ENCODE measurements around the gene BUB1.

BUB1 gene

DNA sequence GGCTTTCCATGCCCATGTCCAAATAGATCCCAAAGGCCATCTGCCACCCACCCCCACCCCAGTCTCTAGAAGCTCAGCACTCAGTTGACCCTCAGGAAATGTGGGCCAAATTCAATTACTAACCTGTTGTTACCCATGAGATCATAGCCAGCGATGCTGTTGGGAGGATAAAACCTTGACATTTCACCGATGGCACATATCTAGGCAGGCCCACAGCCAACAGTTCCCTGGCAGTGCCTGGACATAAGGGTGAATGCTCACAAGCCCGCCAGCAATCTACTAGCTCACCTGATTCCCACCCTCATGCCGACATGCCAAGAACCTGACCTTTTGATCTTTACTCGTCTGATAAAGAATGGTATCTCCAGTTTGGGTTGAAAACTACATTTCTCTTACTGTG lies 42.7 kb upstream of the BUB1 start:
- TF ChIP-seq, protein P1, sequence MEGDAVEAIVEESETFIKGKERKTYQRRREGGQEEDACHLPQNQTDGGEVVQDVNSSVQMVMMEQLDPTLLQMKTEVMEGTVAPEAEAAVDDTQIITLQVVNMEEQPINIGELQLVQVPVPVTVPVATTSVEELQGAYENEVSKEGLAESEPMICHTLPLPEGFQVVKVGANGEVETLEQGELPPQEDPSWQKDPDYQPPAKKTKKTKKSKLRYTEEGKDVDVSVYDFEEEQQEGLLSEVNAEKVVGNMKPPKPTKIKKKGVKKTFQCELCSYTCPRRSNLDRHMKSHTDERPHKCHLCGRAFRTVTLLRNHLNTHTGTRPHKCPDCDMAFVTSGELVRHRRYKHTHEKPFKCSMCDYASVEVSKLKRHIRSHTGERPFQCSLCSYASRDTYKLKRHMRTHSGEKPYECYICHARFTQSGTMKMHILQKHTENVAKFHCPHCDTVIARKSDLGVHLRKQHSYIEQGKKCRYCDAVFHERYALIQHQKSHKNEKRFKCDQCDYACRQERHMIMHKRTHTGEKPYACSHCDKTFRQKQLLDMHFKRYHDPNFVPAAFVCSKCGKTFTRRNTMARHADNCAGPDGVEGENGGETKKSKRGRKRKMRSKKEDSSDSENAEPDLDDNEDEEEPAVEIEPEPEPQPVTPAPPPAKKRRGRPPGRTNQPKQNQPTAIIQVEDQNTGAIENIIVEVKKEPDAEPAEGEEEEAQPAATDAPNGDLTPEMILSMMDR (IDR thresholded peaks at IDR 0.05; ENCODE audit: low read depth, low read length), result no peak

DNA sequence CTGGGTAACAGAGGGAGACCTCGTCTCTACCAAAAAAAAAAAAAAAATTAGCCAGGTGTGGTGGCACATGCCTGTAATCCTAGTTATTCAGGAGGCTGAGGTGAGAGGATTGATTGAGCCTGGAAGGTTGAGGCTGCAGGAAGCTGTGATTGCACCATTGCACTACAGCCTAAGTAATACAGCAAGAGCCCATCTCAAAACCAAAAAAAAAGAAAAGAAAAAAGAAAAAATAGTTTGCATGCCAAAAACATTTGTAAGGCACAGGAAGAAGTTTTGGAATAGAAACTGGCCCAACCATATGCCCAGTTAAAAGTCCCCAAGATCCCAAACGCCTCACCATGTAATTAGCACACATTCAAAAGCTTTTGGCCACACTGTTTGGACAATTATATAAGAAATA lies 41.1 kb upstream of the BUB1 start:
- Histone ChIP-seq H3K36me3 (no peaks in the 10 kb centered on the region), H3K27me3 (ENCODE audit: insufficient read depth, low read depth, severe bottlenecking) (peaks cover 87% of the 10 kb centered on the region), H3K9me3 (ENCODE audit: severe bottlenecking) (no peaks in the 10 kb centered on the region), H3K27ac (no peak overlapping the region), H3K4me3 (ENCODE audit: low read depth, low read length) (no peak overlapping the region)
- DNase-seq, result no peak
- TF ChIP-seq, protein P1 (IDR thresholded peaks at IDR 0.05; ENCODE audit: low read depth, low read length), result no peak

More for the DNA sequence above, 42.7 kb upstream of the BUB1 start:
- no peaks in the 10 kb centered on the region for H3K36me3 ChIP-seq
- H3K27ac ChIP-seq, result no peak overlapping the region
- H3K4me3 ChIP-seq (ENCODE audit: low read depth, low read length), result no peak overlapping the region
- H3K27me3 ChIP-seq (ENCODE audit: insufficient read depth, low read depth, severe bottlenecking), result peaks cover 85% of the 10 kb centered on the region
- H3K9me3 ChIP-seq (ENCODE audit: severe bottlenecking), result no peaks in the 10 kb centered on the region
- DNase-seq, result no peak

DNA sequence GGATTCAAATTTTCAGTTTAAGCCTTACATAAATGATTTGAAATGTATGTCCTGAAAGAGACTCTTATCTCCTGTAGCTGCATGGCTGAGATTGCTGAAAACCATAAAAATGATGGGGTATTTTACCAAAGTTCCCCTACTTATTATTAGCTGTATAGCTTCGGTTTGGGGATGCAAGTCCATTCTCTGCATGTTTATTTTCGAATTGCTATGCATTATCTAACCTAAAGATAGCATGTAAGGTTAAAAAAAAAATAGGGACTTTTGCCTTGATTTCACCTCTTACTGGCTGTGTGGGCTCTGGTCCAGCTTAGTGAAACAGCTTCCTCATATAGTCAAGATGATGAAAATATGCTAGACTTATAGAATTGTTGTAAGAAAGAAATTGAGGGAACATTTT lies 40.5 kb upstream of the BUB1 start:
- no peak for DNase-seq
- TF ChIP-seq, protein P1 (IDR thresholded peaks at IDR 0.05; ENCODE audit: low read depth, low read length), result no peak
- Histone ChIP-seq H3K36me3 (no peaks in the 10 kb centered on the region), H3K27ac (no peak overlapping the region), H3K27me3 (ENCODE audit: insufficient read depth, low read depth, severe bottlenecking) (peaks cover 86% of the 10 kb centered on the region), H3K4me3 (ENCODE audit: low read depth, low read length) (no peak overlapping the region), H3K9me3 (ENCODE audit: severe bottlenecking) (no peaks in the 10 kb centered on the region)

DNA sequence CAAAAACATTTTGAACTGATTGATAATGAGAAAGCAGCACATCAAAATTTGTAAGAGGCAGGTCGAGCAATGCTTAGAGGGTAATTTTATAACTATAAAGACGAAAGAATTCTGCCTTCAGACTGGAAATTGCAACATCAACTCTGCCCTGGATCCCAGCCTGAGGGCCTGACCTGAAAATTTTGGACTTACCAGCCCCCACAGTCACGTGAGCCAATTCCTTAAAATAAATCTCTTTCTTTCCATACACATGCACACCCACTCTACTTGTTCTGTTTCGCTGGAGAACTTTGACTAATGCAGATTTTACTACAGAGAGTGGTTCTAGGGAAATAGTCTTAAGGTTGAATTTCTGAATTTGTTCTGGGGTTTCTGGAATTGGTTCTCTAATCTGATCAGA lies 39.9 kb upstream of the BUB1 start:
- no peak for DNase-seq
- Histone ChIP-seq H3K4me3 (ENCODE audit: low read depth, low read length) (no peak overlapping the region), H3K27me3 (ENCODE audit: insufficient read depth, low read depth, severe bottlenecking) (peaks cover 86% of the 10 kb centered on the region), H3K36me3 (no peaks in the 10 kb centered on the region), H3K9me3 (ENCODE audit: severe bottlenecking) (no peaks in the 10 kb centered on the region), H3K27ac (no peak overlapping the region)
- TF ChIP-seq, protein P1 (IDR thresholded peaks at IDR 0.05; ENCODE audit: low read depth, low read length), result no peak

DNA sequence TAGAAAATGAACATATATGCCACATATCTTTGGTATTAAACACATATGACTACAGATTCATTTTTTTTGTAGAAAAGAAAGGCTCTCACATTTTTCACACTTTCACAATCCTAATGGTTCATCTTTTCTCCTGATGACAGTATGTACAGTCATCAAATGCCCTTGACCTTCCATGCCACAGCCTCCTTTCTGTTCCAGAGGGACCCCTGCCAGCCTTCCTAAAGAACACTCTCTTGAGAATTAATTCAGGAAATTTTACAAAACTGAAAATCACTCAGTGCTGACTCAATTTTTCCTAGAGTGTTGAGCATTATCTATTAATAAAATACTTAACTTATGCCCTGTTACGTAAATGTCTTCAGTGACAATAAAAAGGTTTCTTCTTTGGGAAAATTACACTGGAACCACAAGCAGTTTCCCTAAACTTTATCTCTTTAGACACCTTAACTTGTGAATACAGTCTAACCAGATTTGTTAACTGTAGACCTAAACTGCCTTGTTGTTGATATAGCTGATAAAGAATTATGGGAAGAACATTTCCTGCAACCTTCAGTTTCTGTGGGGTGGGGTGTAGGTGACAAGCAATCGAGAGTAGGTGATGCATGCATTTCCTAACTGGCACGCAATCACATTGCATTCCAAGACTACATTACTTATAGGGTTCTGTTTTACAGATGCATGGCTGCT lies 39.2 kb upstream of the BUB1 start:
- Histone ChIP-seq H3K36me3 (no peaks in the 10 kb centered on the region), H3K27me3 (ENCODE audit: insufficient read depth, low read depth, severe bottlenecking) (peaks cover 86% of the 10 kb centered on the region), H3K4me3 (ENCODE audit: low read depth, low read length) (no peak overlapping the region), H3K27ac (no peak overlapping the region), H3K9me3 (ENCODE audit: severe bottlenecking) (no peaks in the 10 kb centered on the region)
- DNase-seq, result no peak
- TF ChIP-seq, protein P1 (IDR thresholded peaks at IDR 0.05; ENCODE audit: low read depth, low read length), result no peak

Data from WERI-Rb-1 (cell line).